Trophoblast cell (in vitro differentiated cells and primary cell): ENCODE results near the gene RNF138.

Experiments
- DNase-seq, 2 donors: peaks; one replicate each; pipeline ENCODE4 v3.0.0-alpha.2; 2016
- H2AFZ ChIP-seq: 2 replicates; pipeline ENCODE4 v1.6.1; 2013; ENCODE audit warnings: low read length, moderate library complexity, mild to moderate bottlenecking; ENCODE audit not compliant: insufficient read depth, poor library complexity
- H2AK5ac ChIP-seq: 2 replicates; pipeline ENCODE4 v1.6.1; 2013; ENCODE audit warnings: mild to moderate bottlenecking, low read length
- H2BK120ac ChIP-seq: 2 replicates; pipeline ENCODE4 v1.6.1; 2013; ENCODE audit warnings: low read length, mild to moderate bottlenecking, moderate library complexity; ENCODE audit not compliant: insufficient read depth, poor library complexity
- H2BK12ac ChIP-seq: 2 replicates; pipeline ENCODE4 v1.6.1; 2013; ENCODE audit warnings: mild to moderate bottlenecking, low read length, moderate library complexity
- H2BK5ac ChIP-seq: 2 replicates; pipeline ENCODE4 v1.6.1; 2013; ENCODE audit warnings: low read length, low read depth, moderate library complexity, mild to moderate bottlenecking; ENCODE audit not compliant: poor library complexity
- H3K14ac ChIP-seq: 2 replicates; pipeline ENCODE4 v1.6.1; 2013; ENCODE audit warnings: mild to moderate bottlenecking, low read length
- H3K18ac ChIP-seq: 2 replicates; pipeline ENCODE4 v1.6.1; 2013; ENCODE audit warnings: mild to moderate bottlenecking, low read length
- H3K23ac ChIP-seq: 2 replicates; pipeline ENCODE4 v1.6.1; 2013; ENCODE audit warnings: low read length
- H3K27ac ChIP-seq: 2 replicates; pipeline ENCODE4 v1.5.1; 2013; ENCODE audit warnings: low read depth, mild to moderate bottlenecking, inconsistent platforms, low read length, moderate library complexity
- H3K27me3 ChIP-seq: 2 replicates; pipeline ENCODE4 v1.6.1; 2013; ENCODE audit warnings: inconsistent platforms, mild to moderate bottlenecking, low read length, moderate library complexity; ENCODE audit not compliant: insufficient read depth
- H3K36me3 ChIP-seq, 2 experiments: 1 replicate in 1 of 2; 2 replicates in 1 of 2; pipeline ENCODE4 v1.6.1; 2013; ENCODE audit warnings: low read length in 2 of 2, mild to moderate bottlenecking in 2 of 2, moderate library complexity in 1 of 2; ENCODE audit not compliant: insufficient read depth in 2 of 2, control insufficient read depth in 1 of 2
- H3K4ac ChIP-seq: 2 replicates; pipeline ENCODE4 v1.6.1; 2013; ENCODE audit warnings: low read depth, mild to moderate bottlenecking, low read length, moderate library complexity
- H3K4me1 ChIP-seq, 2 experiments: 1 replicate in 1 of 2; 2 replicates in 1 of 2; pipeline ENCODE4 v1.6.1; 2013; ENCODE audit warnings: low read length in 2 of 2, mild to moderate bottlenecking in 2 of 2, moderate library complexity in 1 of 2; ENCODE audit not compliant: insufficient read depth in 2 of 2, control insufficient read depth in 1 of 2
- H3K4me2 ChIP-seq: 2 replicates; pipeline ENCODE4 v1.6.1; 2013; ENCODE audit warnings: inconsistent platforms, mild to moderate bottlenecking, low read length, moderate library complexity
- H3K4me3 ChIP-seq: 2 replicates; pipeline ENCODE4 v1.5.1; 2013; ENCODE audit warnings: mild to moderate bottlenecking, low read depth, low read length, inconsistent platforms
- H3K79me1 ChIP-seq: one replicate; pipeline ENCODE4 v1.6.1; 2013; ENCODE audit warnings: low read length
- H3K79me2 ChIP-seq: 2 replicates; pipeline ENCODE4 v1.6.1; 2013; ENCODE audit warnings: low read length, mild to moderate bottlenecking; ENCODE audit not compliant: control insufficient read depth, insufficient read depth, poor library complexity
- H3K9ac ChIP-seq: 2 replicates; pipeline ENCODE4 v1.6.1; 2013; ENCODE audit warnings: mild to moderate bottlenecking, low read length
- H3K9me3 ChIP-seq: 2 replicates; pipeline ENCODE4 v1.6.1; 2013; ENCODE audit warnings: low read depth, mild to moderate bottlenecking, control low read depth, inconsistent platforms, low read length; ENCODE audit not compliant: insufficient read depth
- H4K12ac ChIP-seq: 2 replicates; pipeline ENCODE4 v1.6.1; 2013; ENCODE audit warnings: low read depth, mild to moderate bottlenecking, low read length, moderate library complexity
- H4K8ac ChIP-seq: 2 replicates; pipeline ENCODE4 v1.6.1; 2013; ENCODE audit warnings: low read depth, mild to moderate bottlenecking, low read length, moderate library complexity
- H4K91ac ChIP-seq: one replicate; pipeline ENCODE4 v1.6.1; 2013; ENCODE audit warnings: low read depth, mild to moderate bottlenecking, low read length, moderate library complexity
- WGBS: extraction: QIAGEN DNeasy Blood & Tissue Kit; methylation state at CpG from one replicate; pipeline ENCODE4 v1.1.7; 2013; ENCODE audit warnings: missing lambda C conversion rate; ENCODE audit not compliant: insufficient read length, insufficient coverage; ENCODE audit errors: extremely low coverage; 5-methylcytosine and 5-hydroxymethylcytosine counted together

The RNF138 gene

DNA sequence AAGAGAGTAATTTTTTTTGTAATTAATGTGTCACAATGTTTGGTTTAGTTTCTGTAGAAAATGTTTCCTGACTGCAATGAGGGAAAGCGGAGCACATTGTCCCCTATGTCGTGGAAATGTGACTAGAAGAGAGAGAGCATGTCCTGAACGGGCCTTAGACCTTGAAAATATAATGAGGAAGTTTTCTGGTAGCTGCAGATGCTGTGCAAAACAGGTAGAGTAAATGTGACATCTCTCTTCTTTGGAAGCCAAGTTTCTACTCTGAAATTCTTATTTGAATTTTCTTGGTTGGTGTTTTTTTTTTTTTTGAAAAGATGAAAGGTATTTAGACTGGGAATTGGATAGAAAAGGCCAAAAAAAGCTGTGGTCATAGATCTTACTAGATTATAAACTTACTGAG is 20.0 kb downstream of the RNF138 start:
- Histone ChIP-seq H3K4me2 (no peak overlapping the region), H3K9me3 (no peaks in the 10 kb centered on the region), H3K14ac (no peak overlapping the region), H2BK12ac (no peak overlapping the region), H3K79me1 (no peaks in the 10 kb centered on the region), H4K12ac (no peak overlapping the region), H2BK120ac (no peak overlapping the region), H3K36me3 (peaks cover 3 to 5% of the 10 kb centered on the region in 2 experiments), H4K91ac (no peak overlapping the region), H4K8ac (no peak overlapping the region), H2AFZ (no peak overlapping the region), H3K18ac (no peak overlapping the region), H3K4me1 (no peaks in the 10 kb centered on the region), H3K4ac (no peak overlapping the region), H2AK5ac (no peak overlapping the region), H2BK5ac (no peak overlapping the region), H3K27ac (no peak overlapping the region), H3K23ac (no peak overlapping the region), H3K9ac (no peak overlapping the region), H3K79me2 (no peaks in the 10 kb centered on the region), H3K4me3 (no peak overlapping the region), H3K27me3 (no peaks in the 10 kb centered on the region)
- WGBS = no CpG with 5 or more reads among the region's 3 CpGs
- DNase-seq = no peak

DNA sequence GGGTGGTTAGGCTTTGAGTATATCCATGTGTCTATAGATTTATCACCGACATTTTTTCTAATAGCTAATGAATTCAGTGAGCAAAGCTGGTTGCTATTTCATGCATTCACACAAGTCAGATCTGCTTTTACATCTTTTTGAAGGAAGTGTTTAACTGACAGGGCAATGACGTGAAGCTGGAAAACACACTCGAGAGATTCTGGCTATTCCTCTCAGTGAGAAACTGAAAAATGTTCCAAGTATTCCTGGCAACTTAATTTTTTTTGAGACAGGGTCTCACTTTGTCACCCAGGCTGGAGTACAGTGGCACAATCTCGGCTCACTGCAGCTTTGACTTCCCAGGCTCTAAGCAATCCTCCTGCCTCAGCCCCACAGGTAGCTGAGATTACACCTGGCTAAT is 21.2 kb downstream of the RNF138 start:
- Histone ChIP-seq H2BK5ac (no peak overlapping the region), H3K36me3 (peaks cover 3 to 5% of the 10 kb centered on the region in 2 experiments), H3K4me2 (no peak overlapping the region), H3K18ac (no peak overlapping the region), H4K8ac (no peak overlapping the region), H2BK120ac (no peak overlapping the region), H4K12ac (no peak overlapping the region), H2BK12ac (no peak overlapping the region), H3K27me3 (no peaks in the 10 kb centered on the region), H3K9me3 (no peaks in the 10 kb centered on the region), H2AK5ac (no peak overlapping the region), H3K23ac (no peak overlapping the region), H3K9ac (no peak overlapping the region), H2AFZ (no peak overlapping the region), H3K4me1 (no peaks in the 10 kb centered on the region), H3K4ac (no peak overlapping the region), H3K79me2 (no peaks in the 10 kb centered on the region), H3K27ac (no peak overlapping the region), H3K4me3 (no peak overlapping the region), H3K79me1 (no peaks in the 10 kb centered on the region), H3K14ac (no peak overlapping the region), H4K91ac (no peak overlapping the region)
- DNase-seq = no peak
- no CpG with 5 or more reads among the region's 4 CpGs for WGBS

DNA sequence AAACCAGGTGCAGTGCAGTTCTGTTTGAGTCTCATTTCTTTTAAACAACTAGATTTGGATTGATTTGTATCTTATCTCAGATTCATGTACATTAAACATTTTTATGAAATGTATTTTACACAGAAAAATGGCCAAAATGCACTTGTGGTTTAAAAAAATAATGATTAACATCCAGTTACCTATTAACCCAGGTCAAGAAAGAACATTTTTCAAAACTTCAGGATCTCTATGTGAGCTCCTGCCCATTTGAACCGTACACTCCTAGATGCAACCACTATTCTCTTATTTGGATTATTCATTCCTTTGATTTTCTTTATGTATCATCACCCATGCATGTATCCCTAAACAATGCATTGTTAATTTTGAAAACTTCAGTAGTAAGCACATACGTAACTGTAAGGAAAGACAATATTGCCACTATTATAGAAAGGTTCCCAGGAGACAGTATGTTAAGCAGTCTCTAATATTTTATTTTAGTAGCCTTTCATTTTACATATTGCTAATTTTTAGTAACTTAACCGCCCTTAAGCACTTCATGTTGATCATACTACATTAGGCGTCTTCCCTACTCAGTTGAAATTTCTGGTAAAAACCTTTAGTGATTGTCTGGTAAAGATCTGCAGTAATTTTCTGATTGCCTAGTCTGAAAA is 22.7 kb downstream of the RNF138 start:
- no peak overlapping the region for H3K4me3 ChIP-seq
- H3K4me2 ChIP-seq = no peak overlapping the region
- no CpG with 5 or more reads among the region's 4 CpGs for WGBS
- H4K12ac ChIP-seq = no peak overlapping the region
- H2BK120ac ChIP-seq = no peak overlapping the region
- H3K27me3 ChIP-seq = no peaks in the 10 kb centered on the region
- no peak overlapping the region for H2AFZ ChIP-seq
- no peak overlapping the region for H3K27ac ChIP-seq
- no peaks in the 10 kb centered on the region for H3K4me1 ChIP-seq
- no peak overlapping the region for H3K23ac ChIP-seq
- H3K14ac ChIP-seq = no peak overlapping the region
- H3K18ac ChIP-seq = no peak overlapping the region
- H3K36me3 ChIP-seq = peaks cover 3 to 6% of the 10 kb centered on the region in 2 experiments
- H3K79me2 ChIP-seq = no peaks in the 10 kb centered on the region
- H3K9ac ChIP-seq = no peak overlapping the region
- no peak overlapping the region for H4K91ac ChIP-seq
- DNase-seq = no peak
- H3K4ac ChIP-seq = no peak overlapping the region
- H4K8ac ChIP-seq = no peak overlapping the region
- no peaks in the 10 kb centered on the region for H3K79me1 ChIP-seq
- H3K9me3 ChIP-seq = no peaks in the 10 kb centered on the region
- no peak overlapping the region for H2BK12ac ChIP-seq
- no peak overlapping the region for H2BK5ac ChIP-seq
- no peak overlapping the region for H2AK5ac ChIP-seq

DNA sequence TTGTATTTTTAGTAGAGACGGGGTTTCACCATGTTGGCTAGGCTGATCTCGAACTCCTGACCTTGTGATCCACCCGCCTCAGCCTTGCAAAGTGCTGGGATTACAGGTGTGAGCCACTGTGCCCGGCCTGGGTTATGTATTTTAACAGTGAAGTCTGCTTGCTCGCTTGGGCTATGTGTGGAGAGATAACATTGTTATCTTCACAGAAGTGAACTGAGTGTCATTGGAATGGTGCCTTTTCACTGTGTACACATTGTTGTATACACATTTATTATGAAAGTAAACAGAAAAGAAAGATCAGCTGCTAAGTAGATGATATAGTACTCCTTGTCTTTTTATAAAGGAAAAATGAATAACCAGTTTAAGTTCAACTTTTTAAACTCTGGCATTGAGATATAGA is 30.4 kb downstream of the RNF138 start:
- no peaks in the 10 kb centered on the region for H3K79me2 ChIP-seq
- no peaks in the 10 kb centered on the region for H3K27me3 ChIP-seq
- H2AFZ ChIP-seq = no peak overlapping the region
- H3K4me3 ChIP-seq = no peak overlapping the region
- no peak overlapping the region for H2BK120ac ChIP-seq
- H3K9ac ChIP-seq = no peak overlapping the region
- H3K23ac ChIP-seq = no peak overlapping the region
- no peak overlapping the region for H3K18ac ChIP-seq
- H3K79me1 ChIP-seq = no peaks in the 10 kb centered on the region
- H2AK5ac ChIP-seq = no peak overlapping the region
- H4K91ac ChIP-seq = no peak overlapping the region
- no CpG with 5 or more reads among the region's 5 CpGs for WGBS
- H3K36me3 ChIP-seq = peaks cover 0 to 1% of the 10 kb centered on the region in 2 experiments
- no peaks in the 10 kb centered on the region for H3K4me1 ChIP-seq
- no peak overlapping the region for H4K12ac ChIP-seq
- no peaks in the 10 kb centered on the region for H3K9me3 ChIP-seq
- H2BK12ac ChIP-seq = no peak overlapping the region
- H2BK5ac ChIP-seq = no peak overlapping the region
- no peak overlapping the region for H4K8ac ChIP-seq
- no peak overlapping the region for H3K14ac ChIP-seq
- H3K27ac ChIP-seq = no peak overlapping the region
- DNase-seq = no peak
- H3K4me2 ChIP-seq = no peak overlapping the region
- no peak overlapping the region for H3K4ac ChIP-seq
